KMS-11 (cell line): Measurements from ENCODE around the gene STK32A.

ENCODE experiments used
- H2AFZ ChIP-seq: fragments of 200-600 bp; sonication (generic); 2 replicates; pipeline ENCODE4 v1.6.1; 2016; ENCODE audit warnings: antibody characterized with exemption, mixed run types, low read depth
- H3K27ac ChIP-seq: fragments of 200-600 bp; sonication (generic); 2 replicates; pipeline ENCODE4 v1.6.1; 2016; ENCODE audit warnings: mild to moderate bottlenecking, mixed run types
- H3K27me3 ChIP-seq: fragments of 200-600 bp; sonication (generic); 2 replicates; pipeline ENCODE4 v1.6.1; 2017; ENCODE audit warnings: mild to moderate bottlenecking, low read depth, mixed run types, moderate library complexity; ENCODE audit not compliant: insufficient read depth
- H3K36me3 ChIP-seq: fragments of 200-600 bp; sonication (generic); 2 replicates; pipeline ENCODE4 v1.6.1; 2017; ENCODE audit warnings: mild to moderate bottlenecking, mixed run types; ENCODE audit not compliant: insufficient read depth
- H3K4me1 ChIP-seq: fragments of 200-600 bp; sonication (generic); 2 replicates; pipeline ENCODE4 v1.6.1; 2016; ENCODE audit warnings: mild to moderate bottlenecking, low read depth, mixed run types; ENCODE audit not compliant: poor library complexity, severe bottlenecking
- H3K4me2 ChIP-seq: fragments of 200-600 bp; sonication (generic); 2 replicates; pipeline ENCODE4 v1.7.0; 2016; ENCODE audit warnings: mild to moderate bottlenecking, mixed run types
- H3K4me3 ChIP-seq: fragments of 200-600 bp; sonication (generic); IDR thresholded peaks from 2 replicates; pipeline ENCODE4 v1.6.1; 2017; ENCODE audit warnings: low read depth, low read length, mixed read lengths; ENCODE audit not compliant: insufficient read depth
- H3K79me2 ChIP-seq: fragments of 200-600 bp; sonication (generic); 2 replicates; pipeline ENCODE4 v1.6.1; 2016; ENCODE audit warnings: low read depth, mixed run types; ENCODE audit not compliant: insufficient read depth
- H3K9ac ChIP-seq: fragments of 200-600 bp; sonication (generic); 2 replicates; pipeline ENCODE4 v1.6.1; 2016; ENCODE audit warnings: mild to moderate bottlenecking, mixed run types
- H4K20me1 ChIP-seq: fragments of 200-600 bp; sonication (generic); 2 replicates; pipeline ENCODE4 v1.6.1; 2016; ENCODE audit warnings: mild to moderate bottlenecking, mixed run types; ENCODE audit not compliant: insufficient read depth
- TF ChIP-seq, protein P1 (sequence below): fragments of 200-600 bp; sonication (generic); conservative IDR thresholded peaks from 2 replicates; pipeline ENCODE4 v1.6.1; 2017; ENCODE audit warnings: low read depth, mild to moderate bottlenecking, antibody characterized with exemption, low read length, moderate library complexity, mixed read lengths

STK32A gene

DNA sequence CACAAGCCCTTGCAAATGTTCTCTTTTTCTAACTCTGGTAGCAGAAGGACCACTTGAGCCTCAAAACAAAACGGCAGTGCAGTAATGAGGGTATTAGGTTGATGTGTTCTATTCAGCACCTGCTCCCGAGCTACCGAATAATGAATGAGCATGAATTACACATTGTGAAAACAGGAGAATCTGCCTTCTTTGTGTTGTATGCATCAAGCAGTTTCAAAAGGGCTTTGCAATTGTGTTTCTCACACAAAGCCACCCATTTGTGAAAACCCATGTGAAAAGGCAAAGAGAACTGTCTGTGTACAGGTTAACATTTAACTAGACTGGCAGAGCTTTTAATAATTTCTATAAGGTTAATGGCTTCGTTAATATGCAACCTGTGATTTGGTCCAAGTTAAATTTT, 97.8 kb downstream of the STK32A start:
- no peaks in the 10 kb centered on the region for H3K4me1 ChIP-seq
- H3K9ac ChIP-seq, result no peak overlapping the region
- H4K20me1 ChIP-seq, result no peaks in the 10 kb centered on the region
- no peaks in the 10 kb centered on the region for H3K79me2 ChIP-seq
- TF ChIP-seq, protein P1, sequence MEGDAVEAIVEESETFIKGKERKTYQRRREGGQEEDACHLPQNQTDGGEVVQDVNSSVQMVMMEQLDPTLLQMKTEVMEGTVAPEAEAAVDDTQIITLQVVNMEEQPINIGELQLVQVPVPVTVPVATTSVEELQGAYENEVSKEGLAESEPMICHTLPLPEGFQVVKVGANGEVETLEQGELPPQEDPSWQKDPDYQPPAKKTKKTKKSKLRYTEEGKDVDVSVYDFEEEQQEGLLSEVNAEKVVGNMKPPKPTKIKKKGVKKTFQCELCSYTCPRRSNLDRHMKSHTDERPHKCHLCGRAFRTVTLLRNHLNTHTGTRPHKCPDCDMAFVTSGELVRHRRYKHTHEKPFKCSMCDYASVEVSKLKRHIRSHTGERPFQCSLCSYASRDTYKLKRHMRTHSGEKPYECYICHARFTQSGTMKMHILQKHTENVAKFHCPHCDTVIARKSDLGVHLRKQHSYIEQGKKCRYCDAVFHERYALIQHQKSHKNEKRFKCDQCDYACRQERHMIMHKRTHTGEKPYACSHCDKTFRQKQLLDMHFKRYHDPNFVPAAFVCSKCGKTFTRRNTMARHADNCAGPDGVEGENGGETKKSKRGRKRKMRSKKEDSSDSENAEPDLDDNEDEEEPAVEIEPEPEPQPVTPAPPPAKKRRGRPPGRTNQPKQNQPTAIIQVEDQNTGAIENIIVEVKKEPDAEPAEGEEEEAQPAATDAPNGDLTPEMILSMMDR, result no peak
- H3K27ac ChIP-seq, result no peak overlapping the region
- H3K36me3 ChIP-seq, result no peaks in the 10 kb centered on the region
- H3K4me2 ChIP-seq, result no peak overlapping the region
- no peaks in the 10 kb centered on the region for H3K27me3 ChIP-seq
- no peak overlapping the region for H2AFZ ChIP-seq
- no peak overlapping the region for H3K4me3 ChIP-seq

DNA sequence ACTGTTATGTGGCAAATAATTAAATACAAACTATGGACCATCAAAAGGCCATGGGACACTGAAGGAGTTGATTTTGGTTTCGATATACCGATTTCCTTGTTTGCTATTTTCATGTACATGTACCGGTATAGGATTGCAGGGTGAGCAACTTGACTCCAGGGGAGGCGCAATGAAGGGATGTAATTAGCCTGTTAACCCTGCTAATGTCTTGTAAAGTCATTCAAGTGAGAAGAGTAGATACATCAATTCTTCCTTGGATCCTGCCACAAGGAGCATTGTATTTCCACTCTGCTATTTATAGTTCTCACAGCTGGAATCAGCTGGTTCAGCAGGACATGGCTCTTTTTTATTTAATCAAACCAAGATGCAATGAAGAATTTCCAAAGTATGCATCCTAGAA, 102.0 kb downstream of the STK32A start:
- H3K27ac ChIP-seq, result no peak overlapping the region
- H2AFZ ChIP-seq, result no peak overlapping the region
- no peaks in the 10 kb centered on the region for H3K79me2 ChIP-seq
- TF ChIP-seq, protein P1, result no peak
- no peak overlapping the region for H3K4me3 ChIP-seq
- H3K27me3 ChIP-seq, result no peaks in the 10 kb centered on the region
- H3K4me2 ChIP-seq, result no peak overlapping the region
- H3K4me1 ChIP-seq, result no peaks in the 10 kb centered on the region
- H3K36me3 ChIP-seq, result no peaks in the 10 kb centered on the region
- no peak overlapping the region for H3K9ac ChIP-seq
- no peaks in the 10 kb centered on the region for H4K20me1 ChIP-seq

DNA sequence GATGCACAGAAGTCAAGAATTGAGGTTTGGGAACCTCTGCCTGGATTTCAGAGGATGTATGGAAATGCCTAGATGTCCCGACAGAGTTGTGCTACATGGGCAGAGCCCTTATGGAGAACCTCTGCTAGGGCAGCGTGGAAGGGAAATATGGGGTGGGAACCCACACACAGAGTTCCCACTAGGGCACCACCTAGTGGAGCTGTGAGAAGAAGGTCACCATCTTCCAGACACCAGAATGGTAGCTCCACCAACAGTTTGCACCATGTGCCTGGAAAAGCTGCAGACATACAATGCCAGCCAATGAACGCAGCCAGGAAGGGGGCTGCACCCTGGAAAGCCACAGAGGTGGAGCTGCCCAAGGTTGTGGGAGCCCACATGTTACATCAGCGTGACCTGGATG, 104.5 kb downstream of the STK32A start:
- H3K27me3 ChIP-seq, result no peaks in the 10 kb centered on the region
- no peak overlapping the region for H3K27ac ChIP-seq
- H2AFZ ChIP-seq, result no peak overlapping the region
- H3K79me2 ChIP-seq, result no peaks in the 10 kb centered on the region
- H4K20me1 ChIP-seq, result no peaks in the 10 kb centered on the region
- H3K36me3 ChIP-seq, result no peaks in the 10 kb centered on the region
- no peak overlapping the region for H3K4me2 ChIP-seq
- H3K4me1 ChIP-seq, result no peaks in the 10 kb centered on the region
- TF ChIP-seq, protein P1, result no peak
- no peak overlapping the region for H3K4me3 ChIP-seq
- no peak overlapping the region for H3K9ac ChIP-seq

DNA sequence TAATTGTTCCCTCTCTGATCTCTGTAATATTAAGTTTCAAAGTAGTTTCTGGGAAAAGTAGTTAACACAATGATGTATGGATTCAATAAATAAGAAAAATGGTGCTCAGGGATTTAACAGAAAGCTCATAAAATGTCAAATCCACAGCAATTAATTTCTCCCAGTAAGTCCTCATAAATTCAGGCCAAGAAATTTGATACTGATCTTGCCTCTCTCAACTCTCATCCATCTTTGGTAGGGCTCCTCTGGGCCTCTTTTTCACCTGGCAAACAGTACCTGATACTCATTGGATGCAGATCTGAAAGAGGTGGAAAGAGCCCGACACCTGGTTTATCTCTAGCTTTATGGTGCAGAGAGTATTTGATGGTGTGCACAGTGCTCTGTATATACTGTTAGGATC, 106.1 kb downstream of the STK32A start:
- no peak overlapping the region for H2AFZ ChIP-seq
- TF ChIP-seq, protein P1, result no peak
- no peaks in the 10 kb centered on the region for H3K27me3 ChIP-seq
- H3K27ac ChIP-seq, result no peak overlapping the region
- H3K4me1 ChIP-seq, result no peaks in the 10 kb centered on the region
- H3K4me3 ChIP-seq, result no peak overlapping the region
- H3K9ac ChIP-seq, result no peak overlapping the region
- H3K79me2 ChIP-seq, result no peaks in the 10 kb centered on the region
- H3K36me3 ChIP-seq, result no peaks in the 10 kb centered on the region
- no peak overlapping the region for H3K4me2 ChIP-seq
- H4K20me1 ChIP-seq, result no peaks in the 10 kb centered on the region

DNA sequence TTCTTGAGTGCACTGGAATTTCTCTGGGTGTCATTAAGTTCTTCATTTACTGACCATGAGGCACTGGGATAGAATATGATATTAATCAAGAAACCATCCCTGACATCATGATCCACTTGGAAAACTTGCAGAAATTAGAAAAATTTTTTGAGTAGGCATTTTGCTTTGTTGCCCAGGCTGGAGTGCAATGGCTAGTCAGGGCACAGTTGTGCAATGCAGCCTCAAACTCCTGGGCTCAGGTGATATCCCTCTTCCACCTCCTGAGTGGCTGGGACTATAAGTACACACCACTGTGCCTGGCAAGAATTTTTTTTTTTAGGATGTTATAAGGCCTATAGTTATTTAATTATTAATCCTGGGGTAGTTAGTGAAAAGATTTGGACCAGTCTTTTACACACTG, 106.5 kb downstream of the STK32A start:
- no peaks in the 10 kb centered on the region for H3K27me3 ChIP-seq
- no peak overlapping the region for H3K9ac ChIP-seq
- no peak overlapping the region for H3K4me3 ChIP-seq
- H3K4me1 ChIP-seq, result no peaks in the 10 kb centered on the region
- no peaks in the 10 kb centered on the region for H4K20me1 ChIP-seq
- no peaks in the 10 kb centered on the region for H3K36me3 ChIP-seq
- H3K27ac ChIP-seq, result no peak overlapping the region
- no peaks in the 10 kb centered on the region for H3K79me2 ChIP-seq
- no peak overlapping the region for H3K4me2 ChIP-seq
- TF ChIP-seq, protein P1, result no peak
- no peak overlapping the region for H2AFZ ChIP-seq
